Smooth muscle cell (in vitro differentiated cells): Measurements from ENCODE around the gene SCGB2A2. TPM values are rescaled to one million over a fixed set of nuclear protein-coding genes. Genes with fewer than 3 reads are reported as not detected.

Source experiments
- DNase-seq: peaks from one replicate; lab custom pipeline; 2025; ENCODE audit not compliant: unreplicated experiment; lab: John Stamatoyannopoulos, UW
- H2AFZ ChIP-seq: fragments of 200-600 bp; sonication (generic); 2 replicates; pipeline ENCODE4 v1.6.0; 2016; ENCODE audit warnings: antibody characterized with exemption, low read depth, mild to moderate bottlenecking
- H3F3A ChIP-seq: fragments of 200-600 bp; sonication (generic); 2 replicates; pipeline ENCODE4 v1.6.0; 2017; ENCODE audit warnings: antibody characterized with exemption, low read depth
- H3K27ac ChIP-seq: fragments of 200-600 bp; sonication (generic); 2 replicates; pipeline ENCODE4 v1.5.1; 2016; ENCODE audit warnings: low read depth, mild to moderate bottlenecking
- H3K27me3 ChIP-seq: fragments of 200-600 bp; sonication (generic); 2 replicates; pipeline ENCODE4 v1.6.1; 2016; ENCODE audit warnings: low read depth, mild to moderate bottlenecking
- H3K36me3 ChIP-seq: fragments of 200-600 bp; sonication (generic); 2 replicates; pipeline ENCODE4 v1.5.1; 2016; ENCODE audit warnings: low read depth
- H3K4me1 ChIP-seq: fragments of 200-600 bp; sonication (generic); 2 replicates; pipeline ENCODE4 v1.5.1; 2016; ENCODE audit warnings: low read depth
- H3K4me2 ChIP-seq: fragments of 200-600 bp; sonication (generic); 2 replicates; pipeline ENCODE4 v1.6.0; 2016; ENCODE audit warnings: mild to moderate bottlenecking
- H3K4me3 ChIP-seq: fragments of 200-600 bp; sonication (generic); 2 replicates; pipeline ENCODE4 v1.5.1; 2016; ENCODE audit warnings: mild to moderate bottlenecking
- H3K79me2 ChIP-seq: fragments of 200-600 bp; sonication (generic); 2 replicates; pipeline ENCODE4 v1.6.0; 2016; ENCODE audit warnings: low read depth, mild to moderate bottlenecking
- H3K9ac ChIP-seq: fragments of 200-600 bp; sonication (generic); 2 replicates; pipeline ENCODE4 v1.6.0; 2016; ENCODE audit warnings: low read depth
- H3K9me3 ChIP-seq: fragments of 200-600 bp; sonication (generic); replicated peaks from 2 replicates; pipeline ENCODE4 v1.5.1; 2016; ENCODE audit warnings: low read depth
- H4K20me1 ChIP-seq: fragments of 200-600 bp; sonication (generic); 2 replicates; pipeline ENCODE4 v1.6.0; 2016; ENCODE audit warnings: low read depth
- CTCF ChIP-seq: fragments of 200-600 bp; sonication (generic); IDR thresholded peaks from 2 replicates; pipeline ENCODE4 v1.5.1; 2017; ENCODE audit warnings: borderline replicate concordance, mild to moderate bottlenecking, antibody characterized with exemption; ENCODE audit not compliant: insufficient read depth, poor library complexity, severe bottlenecking
- WGBS: methylation state at CpG from one replicate; pipeline ENCODE4 v1.1.7; 2016; ENCODE audit warnings: low lambda C conversion rate; 5-methylcytosine and 5-hydroxymethylcytosine counted together
- polyA plus RNA-seq: library from polyadenylated mRNA; unstranded; fragments of >200 nt; fragmentation: Nextera tagmentation; extraction: Ambion mirVana; gene quantifications from 2 replicates; pipeline ENCODE4 v1.2.1, GENCODE V29; 2016
- total RNA-seq: library from RNA; depleted of rRNA; stranded (reverse); fragments of >200 nt; gene quantifications from 2 replicates; pipeline ENCODE4 v1.2.3, GENCODE V29; 2014

SCGB2A2 gene
- total and polyA plus RNA-seq, 2 experiments from 2014 or later = not detected

- Histone ChIP-seq H3K27ac (no peak overlapping the region), H3K36me3 (no peaks in the 10 kb centered on the region), H3F3A (no peaks in the 10 kb centered on the region), H4K20me1 (no peaks in the 10 kb centered on the region), H3K4me2 (no peak overlapping the region), H3K4me3 (no peak overlapping the region), H3K9ac (no peak overlapping the region), H3K27me3 (peaks cover 8% of the 10 kb centered on the region), H3K9me3 (no peaks in the 10 kb centered on the region), H3K4me1 (no peaks in the 10 kb centered on the region), H3K79me2 (no peaks in the 10 kb centered on the region), H2AFZ (no peak overlapping the region)
- WGBS = 81% methylated on average over 2 of the region's 2 CpGs
- DNase-seq = no peak
- no peak for TF ChIP-seq CTCF
Observed at GRCh38 chr11:62236187-62236586, 33.8 kb upstream of the SCGB2A2 start.

GRCh38 chr11:62237499-62237898, 32.5 kb upstream of the SCGB2A2 start:
- H3K4me2 ChIP-seq = no peak overlapping the region
- no peak overlapping the region for H3K9ac ChIP-seq
- H3K79me2 ChIP-seq = no peaks in the 10 kb centered on the region
- no peaks in the 10 kb centered on the region for H3K36me3 ChIP-seq
- TF ChIP-seq CTCF = no peak
- 57% methylated on average over 3 of the region's 4 CpGs for WGBS
- no peaks in the 10 kb centered on the region for H3K9me3 ChIP-seq
- H3K4me1 ChIP-seq = no peaks in the 10 kb centered on the region
- no peak overlapping the region for H3K27ac ChIP-seq
- H3K27me3 ChIP-seq = peaks cover 8% of the 10 kb centered on the region
- DNase-seq = no peak
- no peaks in the 10 kb centered on the region for H3F3A ChIP-seq
- H2AFZ ChIP-seq = no peak overlapping the region
- no peak overlapping the region for H3K4me3 ChIP-seq
- no peaks in the 10 kb centered on the region for H4K20me1 ChIP-seq

- no peaks in the 10 kb centered on the region for H3K36me3 ChIP-seq
- no peaks in the 10 kb centered on the region for H3K79me2 ChIP-seq
- H3K27me3 ChIP-seq = peaks cover 8% of the 10 kb centered on the region
- no peaks in the 10 kb centered on the region for H3F3A ChIP-seq
- H3K4me2 ChIP-seq = no peak overlapping the region
- 86% methylated on average over 4 of the region's 4 CpGs for WGBS
- no peak overlapping the region for H3K4me3 ChIP-seq
- no peak for DNase-seq
- no peak overlapping the region for H3K9ac ChIP-seq
- H4K20me1 ChIP-seq = no peaks in the 10 kb centered on the region
- no peak overlapping the region for H2AFZ ChIP-seq
- H3K9me3 ChIP-seq = no peaks in the 10 kb centered on the region
- TF ChIP-seq CTCF = no peak
- no peak overlapping the region for H3K27ac ChIP-seq
- no peaks in the 10 kb centered on the region for H3K4me1 ChIP-seq
Observed at GRCh38 chr11:62238151-62238550, 31.8 kb upstream of the SCGB2A2 start.

- H2AFZ ChIP-seq = no peak overlapping the region
- no peak overlapping the region for H3K27ac ChIP-seq
- H3K79me2 ChIP-seq = no peaks in the 10 kb centered on the region
- no peaks in the 10 kb centered on the region for H3K4me1 ChIP-seq
- no peaks in the 10 kb centered on the region for H3K9me3 ChIP-seq
- TF ChIP-seq CTCF = no peak
- H4K20me1 ChIP-seq = no peaks in the 10 kb centered on the region
- no peak for DNase-seq
- no peak overlapping the region for H3K4me2 ChIP-seq
- H3F3A ChIP-seq = no peaks in the 10 kb centered on the region
- H3K27me3 ChIP-seq = peaks cover 8% of the 10 kb centered on the region
- H3K36me3 ChIP-seq = no peaks in the 10 kb centered on the region
- no peak overlapping the region for H3K9ac ChIP-seq
- H3K4me3 ChIP-seq = no peak overlapping the region
- WGBS = 96% methylated on average over 3 of the region's 3 CpGs
Observed at GRCh38 chr11:62241095-62241494, 28.9 kb upstream of the SCGB2A2 start.
